HEK293 (cell line): Measurements from ENCODE around the gene B2M.
A peak's percentile ranks its signal among the peaks of the same experiment; 100 is the strongest.

ENCODE experiments used
- CTCF ChIA-PET: fragments of 350-600 bp; formaldehyde crosslinking; extraction: SDS; loops from one replicate; lab custom pipeline; 2021; ENCODE audit warnings: antibody characterized with exemption; lab: Yijun Ruan, JAX
- POLR2A ChIA-PET: fragments of 300-600 bp; formaldehyde crosslinking; extraction: SDS; loops from one replicate; lab custom pipeline; 2020; ENCODE audit warnings: antibody characterized with exemption, inconsistent platforms; lab: Yijun Ruan, JAX
- H3K27ac ChIP-seq: fragments of 200-500 bp; sonication (Bioruptor generic); 2 replicates; pipeline ENCODE4 v1.5.1; 2014; ENCODE audit warnings: low read depth, low read length, control low read depth, inconsistent platforms; ENCODE audit errors: extremely low read depth
- H3K36me3 ChIP-seq, 2 experiments: fragments of 200-500 bp in 1 of 2; sonication (Bioruptor generic) in 1 of 2; 1 replicate in 1 of 2; 2 replicates in 1 of 2; pipeline ENCODE4 v1.5.1; 2014 to 2017; ENCODE audit warnings: inconsistent platforms in 2 of 2, low read length in 2 of 2; ENCODE audit not compliant: control insufficient read depth in 2 of 2, insufficient read depth in 1 of 2
- H3K4me1 ChIP-seq: fragments of 200-500 bp; sonication (Bioruptor generic); 2 replicates; pipeline ENCODE4 v1.5.1; 2014; ENCODE audit warnings: mild to moderate bottlenecking, low read length, inconsistent platforms; ENCODE audit not compliant: control insufficient read depth, insufficient read depth
- H3K4me3 ChIP-seq: 2 replicates; pipeline ENCODE4 v1.5.1; 2011; ENCODE audit warnings: low read depth, mild to moderate bottlenecking, control low read depth, low read length, moderate library complexity
- H3K9me3 ChIP-seq: fragments of 200-500 bp; sonication (Bioruptor generic); 2 replicates; pipeline ENCODE4 v1.5.1; 2014; ENCODE audit warnings: low read depth, low read length, inconsistent platforms; ENCODE audit not compliant: control insufficient read depth, insufficient read depth
- KLF1 ChIP-seq: fragments of 450-650 bp; formaldehyde crosslinking; IDR thresholded peaks from 2 replicates; pipeline ENCODE4 v1.5.1; 2016; ENCODE audit warnings: missing biosample characterization, missing genetic modification characterization
- KLF10 ChIP-seq: fragments of 450-650 bp; IDR thresholded peaks from 2 replicates; pipeline ENCODE4 v1.5.1; 2018; ENCODE audit warnings: missing biosample characterization, mild to moderate bottlenecking, missing genetic modification characterization
- KLF8 ChIP-seq: fragments of 450-650 bp; formaldehyde crosslinking; IDR thresholded peaks from 2 replicates; pipeline ENCODE4 v1.5.1; 2016; ENCODE audit warnings: missing biosample characterization, missing genetic modification characterization
- KLF9 ChIP-seq: fragments of 450-650 bp; formaldehyde crosslinking; IDR thresholded peaks from 2 replicates; pipeline ENCODE4 v1.5.1; 2016; ENCODE audit warnings: missing biosample characterization, missing genetic modification characterization, low read depth
- PRDM1 ChIP-seq: fragments of 450-650 bp; formaldehyde crosslinking; IDR thresholded peaks from 2 replicates; pipeline ENCODE4; 2016; ENCODE audit warnings: missing biosample characterization, missing genetic modification characterization
- SP3 ChIP-seq: fragments of 450-650 bp; formaldehyde crosslinking; IDR thresholded peaks from 2 replicates; pipeline ENCODE4 v1.5.1; 2016; ENCODE audit warnings: missing biosample characterization, missing genetic modification characterization
- SP7 ChIP-seq: fragments of 450-650 bp; formaldehyde crosslinking; IDR thresholded peaks from 2 replicates; pipeline ENCODE4 v1.5.1; 2016; ENCODE audit warnings: missing biosample characterization, missing genetic modification characterization
- ZBTB21 ChIP-seq: fragments of 450-650 bp; formaldehyde crosslinking; IDR thresholded peaks from 2 replicates; pipeline ENCODE4 v1.5.1; 2017; ENCODE audit warnings: missing biosample characterization, missing genetic modification characterization
- ZBTB8A ChIP-seq: fragments of 450-650 bp; formaldehyde crosslinking; IDR thresholded peaks from 2 replicates; pipeline ENCODE4 v1.5.1; 2016; ENCODE audit warnings: missing biosample characterization, missing genetic modification characterization
- ZNF121 ChIP-seq: fragments of 450-650 bp; formaldehyde crosslinking; IDR thresholded peaks from 2 replicates; pipeline ENCODE4 v1.5.1; 2016; ENCODE audit warnings: missing biosample characterization, missing genetic modification characterization
- ZNF155 ChIP-seq: fragments of 450-650 bp; formaldehyde crosslinking; IDR thresholded peaks from 2 replicates; pipeline ENCODE4 v1.5.1; 2016; ENCODE audit warnings: missing biosample characterization, missing genetic modification characterization
- ZNF19 ChIP-seq: fragments of 450-650 bp; formaldehyde crosslinking; IDR thresholded peaks from 2 replicates; pipeline ENCODE4; 2016; ENCODE audit warnings: missing biosample characterization, missing genetic modification characterization, low read depth
- ZNF2 ChIP-seq: fragments of 450-650 bp; formaldehyde crosslinking; IDR thresholded peaks from 2 replicates; pipeline ENCODE4 v1.5.1; 2016; ENCODE audit warnings: missing biosample characterization, missing genetic modification characterization
- ZNF214 ChIP-seq: fragments of 450-650 bp; formaldehyde crosslinking; IDR thresholded peaks from 2 replicates; pipeline ENCODE4 v1.5.1; 2017; ENCODE audit warnings: missing biosample characterization, mild to moderate bottlenecking, missing genetic modification characterization, borderline replicate concordance
- ZNF221 ChIP-seq: fragments of 450-650 bp; formaldehyde crosslinking; IDR thresholded peaks from 2 replicates; pipeline ENCODE4 v1.5.1; 2017; ENCODE audit warnings: missing biosample characterization, missing genetic modification characterization, borderline replicate concordance
- ZNF23 ChIP-seq: fragments of 450-650 bp; formaldehyde crosslinking; IDR thresholded peaks from 2 replicates; pipeline ENCODE4 v1.5.1; 2016; ENCODE audit warnings: missing biosample characterization, missing genetic modification characterization, borderline replicate concordance
- ZNF239 ChIP-seq: fragments of 450-650 bp; formaldehyde crosslinking; IDR thresholded peaks from 2 replicates; pipeline ENCODE4 v1.5.1; 2016; ENCODE audit warnings: missing biosample characterization, missing genetic modification characterization
- ZNF311 ChIP-seq: fragments of 450-650 bp; formaldehyde crosslinking; IDR thresholded peaks from 2 replicates; pipeline ENCODE4 v1.5.1; 2017; ENCODE audit warnings: missing biosample characterization, missing genetic modification characterization, borderline replicate concordance
- ZNF335 ChIP-seq: fragments of 450-650 bp; formaldehyde crosslinking; conservative IDR thresholded peaks from 2 replicates; pipeline ENCODE4 v1.5.1; 2016; ENCODE audit warnings: missing biosample characterization, missing genetic modification characterization
- ZNF394 ChIP-seq: fragments of 450-650 bp; formaldehyde crosslinking; IDR thresholded peaks from 2 replicates; pipeline ENCODE4 v1.5.1; 2016; ENCODE audit warnings: missing biosample characterization, missing genetic modification characterization, mild to moderate bottlenecking, moderate library complexity, borderline replicate concordance
- ZNF521 ChIP-seq: fragments of 450-650 bp; formaldehyde crosslinking; IDR thresholded peaks from 2 replicates; pipeline ENCODE4 v1.5.1; 2017; ENCODE audit warnings: missing biosample characterization, mild to moderate bottlenecking, missing genetic modification characterization
- TF ChIP-seq, protein P1 (sequence below): fragments of 450-650 bp; formaldehyde crosslinking; IDR thresholded peaks from 2 replicates; pipeline ENCODE4 v1.5.1; 2016; ENCODE audit warnings: missing biosample characterization, missing genetic modification characterization
- TF ChIP-seq, protein P2 (sequence below): fragments of 450-650 bp; formaldehyde crosslinking; IDR thresholded peaks from 2 replicates; pipeline ENCODE4 v1.5.1; 2016; ENCODE audit warnings: missing biosample characterization, missing genetic modification characterization
- TF ChIP-seq, protein P3 (sequence below): fragments of 450-650 bp; formaldehyde crosslinking; IDR thresholded peaks from 2 replicates; pipeline ENCODE4 v1.5.1; 2016; ENCODE audit warnings: missing biosample characterization, missing genetic modification characterization
- TF ChIP-seq, protein P4 (sequence below): fragments of 450-650 bp; formaldehyde crosslinking; IDR thresholded peaks from 2 replicates; pipeline ENCODE4 v1.5.1; 2016; ENCODE audit warnings: missing biosample characterization, missing genetic modification characterization

Gene B2M

DNA sequence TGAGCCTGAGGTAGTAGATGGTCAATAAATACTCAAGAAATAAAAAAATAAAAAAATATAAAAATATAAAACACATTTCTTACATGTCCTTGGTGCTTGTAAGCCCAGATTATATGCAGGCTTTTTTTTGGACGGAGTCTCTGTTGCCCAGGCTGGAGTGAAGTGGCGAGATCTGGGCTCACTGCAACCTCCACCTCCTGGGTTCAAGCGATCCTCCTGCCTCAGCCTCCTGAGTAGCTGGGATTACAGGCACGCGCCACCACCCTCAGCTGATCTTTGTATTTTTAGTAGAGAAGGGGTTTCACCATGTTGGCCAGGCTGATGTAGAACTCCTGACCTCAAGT, 16.9 kb downstream of the B2M start (continued):
- TF ChIP-seq, protein P1, sequence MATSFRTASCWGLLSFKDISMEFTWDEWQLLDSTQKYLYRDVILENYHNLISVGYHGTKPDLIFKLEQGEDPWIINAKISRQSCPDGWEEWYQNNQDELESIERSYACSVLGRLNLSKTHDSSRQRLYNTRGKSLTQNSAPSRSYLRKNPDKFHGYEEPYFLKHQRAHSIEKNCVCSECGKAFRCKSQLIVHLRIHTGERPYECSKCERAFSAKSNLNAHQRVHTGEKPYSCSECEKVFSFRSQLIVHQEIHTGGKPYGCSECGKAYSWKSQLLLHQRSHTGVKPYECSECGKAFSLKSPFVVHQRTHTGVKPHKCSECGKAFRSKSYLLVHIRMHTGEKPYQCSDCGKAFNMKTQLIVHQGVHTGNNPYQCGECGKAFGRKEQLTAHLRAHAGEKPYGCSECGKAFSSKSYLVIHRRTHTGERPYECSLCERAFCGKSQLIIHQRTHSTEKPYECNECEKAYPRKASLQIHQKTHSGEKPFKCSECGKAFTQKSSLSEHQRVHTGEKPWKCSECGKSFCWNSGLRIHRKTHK: 0 out of 2 replicates have a peak, but pooled peaks have one; percentile 10
- TF ChIP-seq ZNF335 (tag by site-specific recombination): peak; percentile 44
- TF ChIP-seq KLF9 (tag by site-specific recombination): 0 out of 2 replicates have a peak, but pooled peaks have one; percentile 16
- peak; percentile 52; the same call in 1 of the 2 replicates for TF ChIP-seq ZNF394 (tag by site-specific recombination)
- TF ChIP-seq ZNF2 (tag by site-specific recombination): 0 out of 2 replicates have a peak, but pooled peaks have one; percentile 34
- TF ChIP-seq, all 188 proteins: peak for 9; not testable (repeated sequence) for 179

DNA sequence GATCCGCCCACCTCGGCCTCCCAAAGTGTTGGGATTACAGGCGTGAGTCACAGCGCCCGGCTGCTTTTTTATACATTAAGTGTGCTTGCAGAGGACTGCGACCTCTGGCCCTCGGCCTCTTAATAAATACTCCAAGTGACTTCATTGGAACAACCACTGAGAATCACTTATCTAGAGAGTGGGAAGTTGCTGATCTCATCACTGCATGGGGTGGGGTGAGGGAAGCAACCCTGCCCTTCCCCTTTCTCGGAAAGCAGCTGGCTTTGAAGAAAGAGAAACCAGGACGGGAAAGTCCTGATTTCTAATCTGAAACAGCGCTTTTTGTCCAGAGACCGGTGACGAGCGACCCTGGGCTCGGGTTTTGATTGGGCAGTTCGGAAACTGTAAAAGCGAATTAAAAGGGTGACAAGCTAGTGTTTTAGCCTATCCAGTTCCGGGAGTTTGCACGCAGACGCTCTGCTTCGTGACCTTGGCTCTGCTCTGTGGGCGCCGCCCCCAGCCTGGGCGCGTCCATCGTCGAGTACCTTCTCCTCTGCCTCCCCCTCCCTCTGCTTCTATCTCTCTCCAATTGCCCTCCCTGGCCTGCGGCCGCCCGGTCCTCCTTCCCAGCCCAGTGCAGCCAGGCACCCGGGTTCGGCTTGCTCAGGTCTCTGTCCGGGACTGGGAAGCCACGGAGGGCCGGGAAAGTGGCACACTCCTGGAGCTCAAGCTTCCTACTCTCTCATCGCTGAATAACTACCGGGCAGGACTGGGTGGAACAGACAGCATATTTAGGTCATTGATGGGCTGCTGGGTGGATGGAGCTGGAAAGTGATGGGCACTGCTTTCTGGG, 17.5 kb downstream of the B2M start:
- POLR2A ChIA-PET: interaction anchor here (0.5 to 2.3 kb wide), 12 partner anchors 9 to 430 kb away, joined by 3 to 37 read pairs (median 4); partner anchors contain the start of genes B2M, EIF3J, PATL2 and SPG11
- Histone ChIP-seq H3K4me3 (peak overlapping the region; percentile 69), H3K4me1 (peaks cover 7% of the 10 kb centered on the region; the same call in 1 of the 2 replicates), H3K36me3 (peaks cover 0 to 13% of the 10 kb centered on the region in 2 experiments; a peak in 1 of 3 replicates), H3K27ac (peak overlapping the region; percentile 85), H3K9me3 (no peaks in the 10 kb centered on the region)
- CTCF ChIA-PET: interaction anchor here (0.7 to 1.5 kb wide), 8 partner anchors 10 to 513 kb away, joined by 3 to 10 read pairs (median 4); partner anchors contain the start of gene SPG11
- TF ChIP-seq ZBTB8A (tag by site-specific recombination) (peak; percentile 80), ZNF221 (tag by site-specific recombination) (no peak), ZNF23 (no peak), ZNF2 (tag by site-specific recombination) (peak; percentile 64), KLF9 (tag by site-specific recombination) (peak; percentile 70), PRDM1 (peak; percentile 87), ZNF121 (tag by site-specific recombination) (no peak), ZNF239 (no peak), KLF8 (peak; percentile 42; the same call in 1 of the 2 replicates), ZBTB21 (peak; percentile 69), ZNF214 (no peak), ZNF155 (no peak), SP3 (peak; percentile 19; the same call in 1 of the 2 replicates), ZNF521 (tag by site-specific recombination) (no peak), KLF10 (tag by site-specific recombination) (peak; percentile 73; the same call in 1 of the 2 replicates), SP7 (tag by site-specific recombination) (peak; percentile 89), KLF1 (tag by site-specific recombination) (peak; percentile 41; the same call in 1 of the 2 replicates), ZNF19 (tag by site-specific recombination) (no peak), ZNF311 (no peak)
- TF ChIP-seq, protein P2, sequence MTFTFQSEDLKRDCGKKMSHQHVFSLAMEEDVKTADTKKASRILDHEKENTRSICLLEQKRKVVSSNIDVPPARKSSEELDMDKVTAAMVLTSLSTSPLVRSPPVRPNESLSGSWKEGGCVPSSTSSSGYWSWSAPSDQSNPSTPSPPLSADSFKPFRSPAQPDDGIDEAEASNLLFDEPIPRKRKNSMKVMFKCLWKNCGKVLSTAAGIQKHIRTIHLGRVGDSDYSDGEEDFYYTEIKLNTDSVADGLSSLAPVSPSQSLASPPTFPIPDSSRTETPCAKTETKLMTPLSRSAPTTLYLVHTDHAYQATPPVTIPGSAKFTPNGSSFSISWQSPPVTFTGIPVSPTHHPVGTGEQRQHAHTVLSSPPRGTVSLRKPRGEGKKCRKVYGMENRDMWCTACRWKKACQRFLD (tag by site-specific recombination): no peak
- TF ChIP-seq, protein P3, sequence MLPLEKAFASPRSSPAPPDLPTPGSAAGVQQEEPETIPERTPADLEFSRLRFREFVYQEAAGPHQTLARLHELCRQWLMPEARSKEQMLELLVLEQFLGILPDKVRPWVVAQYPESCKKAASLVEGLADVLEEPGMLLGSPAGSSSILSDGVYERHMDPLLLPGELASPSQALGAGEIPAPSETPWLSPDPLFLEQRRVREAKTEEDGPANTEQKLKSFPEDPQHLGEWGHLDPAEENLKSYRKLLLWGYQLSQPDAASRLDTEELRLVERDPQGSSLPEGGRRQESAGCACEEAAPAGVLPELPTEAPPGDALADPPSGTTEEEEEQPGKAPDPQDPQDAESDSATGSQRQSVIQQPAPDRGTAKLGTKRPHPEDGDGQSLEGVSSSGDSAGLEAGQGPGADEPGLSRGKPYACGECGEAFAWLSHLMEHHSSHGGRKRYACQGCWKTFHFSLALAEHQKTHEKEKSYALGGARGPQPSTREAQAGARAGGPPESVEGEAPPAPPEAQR (tag by site-specific recombination): no peak
- TF ChIP-seq, protein P4, sequence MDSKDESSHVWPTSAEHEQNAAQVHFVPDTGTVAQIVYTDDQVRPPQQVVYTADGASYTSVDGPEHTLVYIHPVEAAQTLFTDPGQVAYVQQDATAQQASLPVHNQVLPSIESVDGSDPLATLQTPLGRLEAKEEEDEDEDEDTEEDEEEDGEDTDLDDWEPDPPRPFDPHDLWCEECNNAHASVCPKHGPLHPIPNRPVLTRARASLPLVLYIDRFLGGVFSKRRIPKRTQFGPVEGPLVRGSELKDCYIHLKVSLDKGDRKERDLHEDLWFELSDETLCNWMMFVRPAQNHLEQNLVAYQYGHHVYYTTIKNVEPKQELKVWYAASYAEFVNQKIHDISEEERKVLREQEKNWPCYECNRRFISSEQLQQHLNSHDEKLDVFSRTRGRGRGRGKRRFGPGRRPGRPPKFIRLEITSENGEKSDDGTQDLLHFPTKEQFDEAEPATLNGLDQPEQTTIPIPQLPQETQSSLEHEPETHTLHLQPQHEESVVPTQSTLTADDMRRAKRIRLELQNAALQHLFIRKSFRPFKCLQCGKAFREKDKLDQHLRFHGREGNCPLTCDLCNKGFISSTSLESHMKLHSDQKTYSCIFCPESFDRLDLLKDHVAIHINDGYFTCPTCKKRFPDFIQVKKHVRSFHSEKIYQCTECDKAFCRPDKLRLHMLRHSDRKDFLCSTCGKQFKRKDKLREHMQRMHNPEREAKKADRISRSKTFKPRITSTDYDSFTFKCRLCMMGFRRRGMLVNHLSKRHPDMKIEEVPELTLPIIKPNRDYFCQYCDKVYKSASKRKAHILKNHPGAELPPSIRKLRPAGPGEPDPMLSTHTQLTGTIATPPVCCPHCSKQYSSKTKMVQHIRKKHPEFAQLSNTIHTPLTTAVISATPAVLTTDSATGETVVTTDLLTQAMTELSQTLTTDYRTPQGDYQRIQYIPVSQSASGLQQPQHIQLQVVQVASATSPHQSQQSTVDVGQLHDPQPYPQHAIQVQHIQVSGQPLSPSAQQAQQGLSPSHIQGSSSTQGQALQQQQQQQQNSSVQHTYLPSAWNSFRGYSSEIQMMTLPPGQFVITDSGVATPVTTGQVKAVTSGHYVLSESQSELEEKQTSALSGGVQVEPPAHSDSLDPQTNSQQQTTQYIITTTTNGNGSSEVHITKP (tag by site-specific recombination): peak; percentile 96
